ENCODE data around the gene BCL2L2. TPM values are rescaled to one million over a fixed set of nuclear protein-coding genes. Genes with fewer than 3 reads are reported as not detected.

The BCL2L2 gene
- total and polyA plus RNA-seq, 9 of the 15 experiments (the other 6 are each of a cell fraction or from before 2014, with no cell fraction given) = 2.6 to 32.5 (median 14.7) TPM

- TF ChIP-seq, protein P1, sequence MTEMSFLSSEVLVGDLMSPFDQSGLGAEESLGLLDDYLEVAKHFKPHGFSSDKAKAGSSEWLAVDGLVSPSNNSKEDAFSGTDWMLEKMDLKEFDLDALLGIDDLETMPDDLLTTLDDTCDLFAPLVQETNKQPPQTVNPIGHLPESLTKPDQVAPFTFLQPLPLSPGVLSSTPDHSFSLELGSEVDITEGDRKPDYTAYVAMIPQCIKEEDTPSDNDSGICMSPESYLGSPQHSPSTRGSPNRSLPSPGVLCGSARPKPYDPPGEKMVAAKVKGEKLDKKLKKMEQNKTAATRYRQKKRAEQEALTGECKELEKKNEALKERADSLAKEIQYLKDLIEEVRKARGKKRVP (CRISPR knock-in tag; IDR thresholded peaks at IDR 0.05) = no peak
- TF ChIP-seq ARID2 (IDR thresholded peaks at IDR 0.05) = no peak
- TF ChIP-seq ZNF384 (IDR thresholded peaks at IDR 0.05; ENCODE audit: low read depth, low read length) = no peak
- TF ChIP-seq ZNF717 (CRISPR knock-in tag; IDR thresholded peaks at IDR 0.05) = no peak
- no peak for TF ChIP-seq POLR2A (conservative IDR thresholded peaks at IDR 0.05)
- peak; percentile 70 for TF ChIP-seq MTA1 (IDR thresholded peaks at IDR 0.05; ENCODE audit: borderline replicate concordance)
- TF ChIP-seq GABPB1 (CRISPR knock-in tag; IDR thresholded peaks at IDR 0.05) = no peak; the same call in 1 of the 2 replicates
- no peak for TF ChIP-seq KAT8 (IDR thresholded peaks at IDR 0.05; ENCODE audit: low read depth)
- TF ChIP-seq CCNT2 (IDR thresholded peaks at IDR 0.05; ENCODE audit: borderline replicate concordance, extremely low read depth, insufficient read length, low read depth, low read length) = peak; percentile 98
- TF ChIP-seq ZNF561 (CRISPR knock-in tag; conservative IDR thresholded peaks at IDR 0.05) = no peak
- TF ChIP-seq ZFP30 (CRISPR knock-in tag; IDR thresholded peaks at IDR 0.05; ENCODE audit: borderline replicate concordance) = no peak
- no peak for TF ChIP-seq FOXM1 (IDR thresholded peaks at IDR 0.05; ENCODE audit: low read depth)
- TF ChIP-seq FOXM1 (CRISPR knock-in tag; IDR thresholded peaks at IDR 0.05; ENCODE audit: low read depth) = no peak; the same call in 1 of the 2 replicates
- TF ChIP-seq, protein P2, sequence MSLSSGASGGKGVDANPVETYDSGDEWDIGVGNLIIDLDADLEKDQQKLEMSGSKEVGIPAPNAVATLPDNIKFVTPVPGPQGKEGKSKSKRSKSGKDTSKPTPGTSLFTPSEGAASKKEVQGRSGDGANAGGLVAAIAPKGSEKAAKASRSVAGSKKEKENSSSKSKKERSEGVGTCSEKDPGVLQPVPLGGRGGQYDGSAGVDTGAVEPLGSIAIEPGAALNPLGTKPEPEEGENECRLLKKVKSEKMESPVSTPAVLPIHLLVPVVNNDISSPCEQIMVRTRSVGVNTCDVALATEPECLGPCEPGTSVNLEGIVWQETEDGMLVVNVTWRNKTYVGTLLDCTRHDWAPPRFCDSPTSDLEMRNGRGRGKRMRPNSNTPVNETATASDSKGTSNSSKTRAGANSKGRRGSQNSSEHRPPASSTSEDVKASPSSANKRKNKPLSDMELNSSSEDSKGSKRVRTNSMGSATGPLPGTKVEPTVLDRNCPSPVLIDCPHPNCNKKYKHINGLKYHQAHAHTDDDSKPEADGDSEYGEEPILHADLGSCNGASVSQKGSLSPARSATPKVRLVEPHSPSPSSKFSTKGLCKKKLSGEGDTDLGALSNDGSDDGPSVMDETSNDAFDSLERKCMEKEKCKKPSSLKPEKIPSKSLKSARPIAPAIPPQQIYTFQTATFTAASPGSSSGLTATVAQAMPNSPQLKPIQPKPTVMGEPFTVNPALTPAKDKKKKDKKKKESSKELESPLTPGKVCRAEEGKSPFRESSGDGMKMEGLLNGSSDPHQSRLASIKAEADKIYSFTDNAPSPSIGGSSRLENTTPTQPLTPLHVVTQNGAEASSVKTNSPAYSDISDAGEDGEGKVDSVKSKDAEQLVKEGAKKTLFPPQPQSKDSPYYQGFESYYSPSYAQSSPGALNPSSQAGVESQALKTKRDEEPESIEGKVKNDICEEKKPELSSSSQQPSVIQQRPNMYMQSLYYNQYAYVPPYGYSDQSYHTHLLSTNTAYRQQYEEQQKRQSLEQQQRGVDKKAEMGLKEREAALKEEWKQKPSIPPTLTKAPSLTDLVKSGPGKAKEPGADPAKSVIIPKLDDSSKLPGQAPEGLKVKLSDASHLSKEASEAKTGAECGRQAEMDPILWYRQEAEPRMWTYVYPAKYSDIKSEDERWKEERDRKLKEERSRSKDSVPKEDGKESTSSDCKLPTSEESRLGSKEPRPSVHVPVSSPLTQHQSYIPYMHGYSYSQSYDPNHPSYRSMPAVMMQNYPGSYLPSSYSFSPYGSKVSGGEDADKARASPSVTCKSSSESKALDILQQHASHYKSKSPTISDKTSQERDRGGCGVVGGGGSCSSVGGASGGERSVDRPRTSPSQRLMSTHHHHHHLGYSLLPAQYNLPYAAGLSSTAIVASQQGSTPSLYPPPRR (CRISPR knock-in tag; IDR thresholded peaks at IDR 0.05; ENCODE audit: borderline replicate concordance) = no peak; the same call in 1 of the 2 replicates
- peak; percentile 51 for TF ChIP-seq CBFA2T2 (conservative IDR thresholded peaks at IDR 0.05)
- no peak for TF ChIP-seq HIVEP1 (CRISPR knock-in tag; IDR thresholded peaks at IDR 0.05)
- no peak for TF ChIP-seq ZFP1 (CRISPR knock-in tag; IDR thresholded peaks at IDR 0.05)
- TF ChIP-seq LARP7 (IDR thresholded peaks at IDR 0.05) = no peak
- no peak for TF ChIP-seq ZNF212 (CRISPR knock-in tag; IDR thresholded peaks at IDR 0.05)
- TF ChIP-seq ZZZ3 (IDR thresholded peaks at IDR 0.05) = no peak
- TF ChIP-seq CSDE1 (IDR thresholded peaks at IDR 0.05) = no peak
- TF ChIP-seq MYC (IDR thresholded peaks at IDR 0.05; ENCODE audit: low read depth, low read length) = peak; percentile 93
- TF ChIP-seq MYC (CRISPR knock-in tag; IDR thresholded peaks at IDR 0.05; ENCODE audit: borderline replicate concordance, low read depth) = no peak
These were observed 5.2 kb upstream of the BCL2L2 start (continued) for GRCh38 chr14:23301288-23301968.

All from K562 (cell line).